SK-N-SH treated with all-trans-retinoic acid at 6 μM for 48 hours (cell line): ENCODE measurements around the gene GIMAP7.

ENCODE experiments used
- ATAC-seq: fragments of 200-7000 bp; cut with Tn5 transposase; 3 replicates; pipeline ENCODE4 v1.9.1; 2020; ENCODE audit warnings: mild to moderate bottlenecking, moderate library complexity
- ARNTL ChIP-seq: fragments of 450-650 bp; formaldehyde crosslinking; IDR thresholded peaks from 2 replicates; pipeline ENCODE4 v1.5.0; 2020; ENCODE audit warnings: low read depth, mild to moderate bottlenecking, moderate library complexity, borderline replicate concordance
- BACH2 ChIP-seq: fragments of 250-450 bp; sonication (Bioruptor Pico); IDR thresholded peaks from 2 replicates; pipeline ENCODE4 v1.9.0; 2021; ENCODE audit warnings: mild to moderate bottlenecking, borderline replicate concordance
- CREB5 ChIP-seq: fragments of 250-450 bp; sonication (Bioruptor Pico); IDR thresholded peaks from 2 replicates; pipeline ENCODE4 v1.5.1; 2020; ENCODE audit warnings: low read depth, mild to moderate bottlenecking, moderate library complexity
- CSDC2 ChIP-seq: fragments of 250-450 bp; sonication (Bioruptor Pico); IDR thresholded peaks from 2 replicates; pipeline ENCODE4 v1.5.0; 2020; ENCODE audit warnings: mild to moderate bottlenecking, moderate library complexity
- CSRNP3 ChIP-seq: fragments of 250-450 bp; sonication (Bioruptor Pico); IDR thresholded peaks from 2 replicates; pipeline ENCODE4 v1.5.1; 2021; ENCODE audit warnings: mild to moderate bottlenecking, moderate library complexity
- ESRRG ChIP-seq: fragments of 250-450 bp; sonication (Bioruptor Pico); IDR thresholded peaks from 2 replicates; pipeline ENCODE4 v1.6.1; 2021; ENCODE audit warnings: mild to moderate bottlenecking
- GLIS3 ChIP-seq: fragments of 250-450 bp; sonication (Bioruptor Pico); IDR thresholded peaks from 2 replicates; pipeline ENCODE4 v1.5.0; 2020; ENCODE audit warnings: mild to moderate bottlenecking, moderate library complexity
- OSR1 ChIP-seq: fragments of 250-450 bp; sonication (Bioruptor Pico); IDR thresholded peaks from 2 replicates; pipeline ENCODE4 v1.8.0; 2022; ENCODE audit warnings: moderate library complexity, mild to moderate bottlenecking, inconsistent platforms
- PATZ1 ChIP-seq: fragments of 250-450 bp; sonication (Bioruptor Pico); IDR thresholded peaks from 2 replicates; pipeline ENCODE4 v1.8.0; 2020; ENCODE audit warnings: mild to moderate bottlenecking, moderate library complexity, borderline replicate concordance
- POU6F1 ChIP-seq: fragments of 250-450 bp; sonication (Bioruptor Pico); IDR thresholded peaks from 2 replicates; pipeline ENCODE4 v1.8.0; 2021; ENCODE audit warnings: low read depth, mild to moderate bottlenecking, moderate library complexity, borderline replicate concordance
- PPARA ChIP-seq: fragments of 250-450 bp; sonication (Bioruptor Pico); IDR thresholded peaks from 2 replicates; pipeline ENCODE4 v1.5.0; 2020; ENCODE audit warnings: mild to moderate bottlenecking, borderline replicate concordance
- RARB ChIP-seq: fragments of 250-450 bp; sonication (Bioruptor Pico); IDR thresholded peaks from 2 replicates; pipeline ENCODE4 v1.8.0; 2021; ENCODE audit warnings: mild to moderate bottlenecking, moderate library complexity
- SNAI2 ChIP-seq: fragments of 250-450 bp; sonication (Bioruptor Pico); IDR thresholded peaks from 2 replicates; pipeline ENCODE4 v1.5.0; 2020; ENCODE audit warnings: mild to moderate bottlenecking, moderate library complexity
- TCF4 ChIP-seq: fragments of 250-450 bp; sonication (Bioruptor Pico); IDR thresholded peaks from 2 replicates; pipeline ENCODE4 v1.8.0; 2021; ENCODE audit warnings: mild to moderate bottlenecking, moderate library complexity, borderline replicate concordance
- TOX ChIP-seq: fragments of 250-450 bp; sonication (Bioruptor Pico); IDR thresholded peaks from 2 replicates; pipeline ENCODE4 v1.8.0; 2021; ENCODE audit warnings: mild to moderate bottlenecking, moderate library complexity, borderline replicate concordance
- TSHZ2 ChIP-seq: fragments of 250-450 bp; sonication (Bioruptor Pico); IDR thresholded peaks from 2 replicates; pipeline ENCODE4 v1.5.0; 2020; ENCODE audit warnings: mild to moderate bottlenecking, moderate library complexity
- ZC3H10 ChIP-seq: fragments of 250-450 bp; sonication (Bioruptor Pico); IDR thresholded peaks from 2 replicates; pipeline ENCODE4 v1.5.1; 2021; ENCODE audit warnings: mild to moderate bottlenecking, moderate library complexity
- ZFP3 ChIP-seq: fragments of 250-450 bp; sonication (Bioruptor Pico); IDR thresholded peaks from 2 replicates; pipeline ENCODE4 v1.5.0; 2020; ENCODE audit warnings: mild to moderate bottlenecking, moderate library complexity
- ZFP30 ChIP-seq: fragments of 450-650 bp; formaldehyde crosslinking; IDR thresholded peaks from 2 replicates; pipeline ENCODE4 v1.5.0; 2022; ENCODE audit warnings: mild to moderate bottlenecking, moderate library complexity
- ZNF565 ChIP-seq: fragments of 450-650 bp; formaldehyde crosslinking; conservative IDR thresholded peaks from 2 replicates; pipeline ENCODE4 v1.5.0; 2020; ENCODE audit warnings: low read depth, mild to moderate bottlenecking, moderate library complexity
- ZNF70 ChIP-seq: fragments of 450-650 bp; formaldehyde crosslinking; IDR thresholded peaks from 2 replicates; pipeline ENCODE4 v1.5.0; 2020; ENCODE audit warnings: mild to moderate bottlenecking, moderate library complexity
- ZNF8 ChIP-seq: fragments of 450-650 bp; formaldehyde crosslinking; IDR thresholded peaks from 2 replicates; pipeline ENCODE4 v1.5.0; 2020; ENCODE audit warnings: mild to moderate bottlenecking, moderate library complexity

GIMAP7 gene

GRCh38 chr7:150465414-150465813 is 49.3 kb upstream of the GIMAP7 start:
- no peak for TF ChIP-seq ZNF8 (CRISPR knock-in tag)
- no peak for TF ChIP-seq ZFP30 (CRISPR knock-in tag)
- TF ChIP-seq PATZ1 (CRISPR knock-in tag), result no peak
- no peak for TF ChIP-seq POU6F1 (CRISPR knock-in tag)
- no peak for TF ChIP-seq PPARA (CRISPR knock-in tag)
- no peak for TF ChIP-seq TCF4 (CRISPR knock-in tag)
- no peak for TF ChIP-seq RARB (CRISPR knock-in tag)
- no peak for TF ChIP-seq ZC3H10
- no peak for TF ChIP-seq TSHZ2 (CRISPR knock-in tag)
- TF ChIP-seq OSR1, result no peak
- no peak for TF ChIP-seq BACH2 (CRISPR knock-in tag)
- TF ChIP-seq CSDC2 (CRISPR knock-in tag), result no peak
- no peak for TF ChIP-seq TOX (CRISPR knock-in tag)
- TF ChIP-seq ZNF70 (CRISPR knock-in tag), result no peak
- ATAC-seq, result no peak

- TF ChIP-seq RARB (CRISPR knock-in tag) (no peak), ZNF8 (CRISPR knock-in tag) (no peak), BACH2 (CRISPR knock-in tag) (no peak), TCF4 (CRISPR knock-in tag) (no peak), SNAI2 (CRISPR knock-in tag) (no peak), GLIS3 (CRISPR knock-in tag) (no peak), CSDC2 (CRISPR knock-in tag) (no peak), POU6F1 (CRISPR knock-in tag) (no peak), CSRNP3 (no peak), ARNTL (no peak), ZFP30 (CRISPR knock-in tag) (no peak), OSR1 (no peak), ZC3H10 (no peak), PPARA (CRISPR knock-in tag) (no peak), ZFP3 (no peak), CREB5 (CRISPR knock-in tag) (no peak), ESRRG (no peak), ZNF70 (CRISPR knock-in tag) (no peak), TSHZ2 (CRISPR knock-in tag) (no peak), ZNF565 (CRISPR knock-in tag) (no peak)
- no peak for ATAC-seq
Observed at GRCh38 chr7:150466477-150466876, 48.2 kb upstream of the GIMAP7 start.
